HG03064 (cell line): ENCODE measurements around the gene RNF125.

Experiments used
- ATAC-seq: cut with Tn5 transposase; IDR thresholded peaks from one replicate; pipeline ENCODE4 v1.9.1; 2021; ENCODE audit warnings: low read depth; ENCODE audit not compliant: unreplicated experiment

RNF125 gene

DNA sequence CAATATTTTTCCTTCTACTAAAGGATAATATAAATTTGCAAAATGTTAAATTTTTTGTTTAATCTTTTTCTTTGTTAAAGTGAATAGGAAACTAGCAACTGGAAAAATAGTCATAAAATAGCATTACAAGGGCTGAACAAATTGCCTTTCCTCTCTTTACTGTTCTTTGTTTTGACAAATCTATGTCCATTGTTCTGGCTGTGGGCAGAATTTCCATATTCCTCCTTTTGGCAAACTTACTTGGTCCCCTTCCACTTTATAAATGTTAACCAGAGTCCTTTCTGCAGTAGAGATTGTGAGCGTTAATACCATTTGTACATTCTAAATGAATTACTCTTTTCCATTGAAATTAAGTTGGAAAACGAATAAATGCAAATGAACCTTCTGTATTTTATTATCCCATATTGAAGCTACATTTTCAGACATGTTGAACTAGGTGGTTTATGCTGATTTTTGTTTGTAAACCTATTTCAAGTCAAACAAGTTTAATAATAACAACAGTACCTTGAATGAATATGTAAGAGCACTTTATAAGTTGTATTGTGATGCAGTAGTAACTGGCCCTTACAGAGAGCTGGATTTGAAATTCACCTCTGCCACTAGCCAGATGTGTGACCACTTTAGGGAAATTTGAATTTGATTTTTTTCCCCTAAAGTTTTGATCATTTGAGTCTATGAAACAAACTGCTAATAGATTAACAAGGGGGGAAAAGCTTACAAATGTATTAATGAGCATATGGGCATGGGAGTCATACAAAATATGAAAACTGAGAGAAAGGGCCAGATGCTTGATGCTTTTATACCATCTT, 3.3 kb downstream of the RNF125 start:
- ATAC-seq, result no peak

DNA sequence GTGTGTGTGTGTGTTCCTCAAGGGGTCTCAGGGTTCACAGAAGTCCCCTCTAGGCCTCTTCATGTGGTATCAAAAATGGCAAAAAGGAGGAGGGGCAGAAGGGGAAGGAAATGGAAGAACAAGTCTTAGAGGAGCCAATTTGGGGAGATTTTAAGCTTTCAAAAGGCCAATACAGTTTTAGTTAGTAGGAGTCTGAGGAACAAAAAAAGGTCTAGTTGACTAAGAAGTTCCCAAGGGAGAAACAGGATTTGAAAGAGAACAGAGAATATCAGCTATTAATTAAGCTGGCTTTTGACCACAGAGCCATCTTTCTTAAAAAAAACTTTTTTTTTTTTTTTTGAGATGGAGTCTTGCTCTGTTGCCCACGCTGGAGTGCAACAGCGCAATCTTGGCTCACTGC, 7.1 kb downstream of the RNF125 start:
- ATAC-seq, result no peak

DNA sequence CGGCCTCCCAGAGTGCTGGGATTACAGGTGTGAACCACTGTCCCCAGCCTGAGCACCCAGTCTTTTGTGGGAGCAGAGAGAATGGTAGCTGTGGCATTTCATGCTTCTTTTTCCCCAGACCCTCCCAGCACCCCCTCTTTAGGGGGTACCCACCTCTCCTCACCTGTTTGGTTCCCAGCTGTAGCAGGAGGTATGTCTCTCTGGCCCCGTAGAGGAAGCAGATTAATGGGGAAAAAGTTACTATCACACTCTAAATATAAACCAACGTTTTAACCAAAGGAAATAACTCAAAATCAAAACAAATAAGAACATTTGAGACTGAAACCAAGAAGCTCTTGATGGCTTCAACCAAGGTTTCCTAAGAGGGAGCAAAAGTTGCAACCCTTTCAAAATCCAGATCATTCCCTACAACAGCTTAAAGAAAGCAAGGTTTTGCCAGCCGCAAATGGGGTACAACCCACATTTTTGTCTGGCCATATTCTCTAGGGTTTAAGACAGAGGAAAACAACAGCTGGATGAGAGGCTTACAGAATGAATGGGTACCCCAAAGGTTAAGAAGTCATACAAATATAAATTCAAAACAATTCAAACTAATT, 8.0 kb downstream of the RNF125 start:
- ATAC-seq, result no peak

DNA sequence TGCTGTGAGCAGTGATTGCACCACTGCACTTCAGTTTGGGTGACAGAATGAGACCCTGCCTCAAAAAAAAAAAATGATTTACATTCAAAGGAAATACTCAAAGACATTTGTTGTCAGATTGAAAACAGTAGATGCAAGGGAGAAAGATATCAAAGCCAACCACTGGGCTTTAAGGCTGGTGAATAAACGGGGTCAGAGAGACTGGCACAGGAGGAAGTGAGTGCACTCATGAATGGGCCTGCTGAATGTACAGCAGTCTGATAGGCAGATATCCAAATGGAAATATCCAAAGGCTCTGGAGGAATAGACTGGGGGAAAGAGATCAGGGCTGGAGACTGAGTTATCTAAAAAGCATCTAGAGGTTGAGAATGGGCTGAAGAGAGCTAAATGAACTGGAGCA, 10.9 kb downstream of the RNF125 start:
- no peak for ATAC-seq

DNA sequence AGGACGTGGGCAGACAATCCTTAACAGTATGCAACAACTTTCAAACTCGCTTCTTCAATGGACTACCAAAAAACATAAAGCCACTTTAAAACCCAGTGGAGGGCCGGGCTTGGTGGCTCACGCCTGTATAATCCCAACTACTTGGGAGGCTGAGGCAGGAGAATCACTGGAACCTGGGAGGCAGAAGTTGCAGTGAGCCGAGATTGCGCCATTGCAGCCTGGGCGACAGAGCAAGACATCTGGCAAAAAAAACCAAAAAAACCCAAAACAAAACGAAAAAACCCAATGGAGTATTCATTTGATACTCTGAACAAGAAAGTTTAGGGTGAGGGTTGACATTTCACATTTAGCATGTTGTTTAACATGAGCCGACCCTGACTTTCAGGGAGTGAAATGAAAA, 14.0 kb downstream of the RNF125 start:
- ATAC-seq, result no peak

DNA sequence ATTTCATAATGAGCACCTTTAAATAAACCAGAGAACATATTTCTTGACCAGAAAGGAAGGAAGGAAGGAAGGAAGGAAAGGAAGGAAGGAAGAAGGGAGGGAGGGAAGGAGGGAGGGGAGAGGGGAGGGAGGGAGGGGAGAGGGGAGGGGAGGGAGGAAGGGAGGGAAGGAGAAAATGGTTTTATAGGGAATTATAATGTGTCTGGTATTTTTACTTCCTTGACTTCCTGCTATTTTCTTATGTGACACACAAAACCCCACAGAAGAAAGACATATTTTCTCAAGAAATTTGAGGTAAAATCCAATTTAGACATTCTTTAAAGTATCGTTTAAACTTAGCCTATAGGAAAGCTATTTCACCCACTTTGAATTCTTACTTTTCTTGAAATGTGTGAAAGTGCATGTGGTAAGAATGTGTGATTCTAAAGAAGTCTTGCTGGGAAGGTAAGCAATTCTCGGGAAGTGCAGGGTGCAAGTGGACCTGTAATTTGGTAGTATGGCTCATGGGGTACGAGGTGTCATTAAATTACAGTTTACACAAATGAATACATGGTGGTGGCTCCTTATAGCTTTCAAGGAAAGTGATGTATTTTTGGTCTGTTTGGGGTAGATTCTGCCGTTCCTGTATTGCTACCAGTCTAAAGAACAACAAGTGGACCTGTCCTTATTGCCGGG, 18.0 kb downstream of the RNF125 start:
- ATAC-seq, result no peak

DNA sequence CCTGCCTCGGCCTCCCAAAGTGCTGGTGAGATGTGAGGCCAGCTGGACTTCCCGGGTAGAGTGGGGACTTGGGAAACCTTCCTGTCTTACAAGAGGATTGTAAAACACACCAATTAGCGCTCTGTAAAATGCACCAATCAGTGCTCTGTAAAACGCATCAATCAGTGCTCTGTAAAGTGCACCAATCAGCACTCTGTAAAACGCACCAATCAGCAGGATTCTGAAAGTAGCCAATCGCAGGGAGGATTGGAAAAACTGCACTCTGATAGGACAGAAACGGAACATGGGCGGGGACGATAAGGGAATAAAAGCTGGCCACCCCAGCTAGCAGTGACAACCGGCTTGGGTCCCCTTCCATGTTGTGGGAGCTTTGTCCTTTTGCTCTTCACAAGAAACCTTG, 19.0 kb downstream of the RNF125 start:
- ATAC-seq, result no peak

DNA sequence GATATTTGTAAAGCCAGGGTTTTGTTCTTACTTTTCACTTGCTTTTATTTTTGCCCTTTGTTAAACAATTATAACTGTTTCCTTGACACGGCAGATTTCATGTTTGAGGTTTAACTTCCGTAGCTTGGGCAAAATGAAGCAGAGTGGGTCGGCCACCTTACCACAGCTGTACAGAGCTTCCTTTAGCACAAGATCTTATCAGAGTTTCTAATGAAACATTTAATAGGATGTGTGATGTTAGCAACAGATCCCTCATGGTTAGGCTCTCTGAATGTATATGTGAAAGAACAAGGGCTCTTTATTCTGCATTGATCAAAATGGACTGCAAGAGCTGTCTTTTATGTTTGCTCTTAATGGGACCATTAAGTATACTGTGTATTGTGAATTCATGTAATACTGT, 22.3 kb downstream of the RNF125 start:
- no peak for ATAC-seq

DNA sequence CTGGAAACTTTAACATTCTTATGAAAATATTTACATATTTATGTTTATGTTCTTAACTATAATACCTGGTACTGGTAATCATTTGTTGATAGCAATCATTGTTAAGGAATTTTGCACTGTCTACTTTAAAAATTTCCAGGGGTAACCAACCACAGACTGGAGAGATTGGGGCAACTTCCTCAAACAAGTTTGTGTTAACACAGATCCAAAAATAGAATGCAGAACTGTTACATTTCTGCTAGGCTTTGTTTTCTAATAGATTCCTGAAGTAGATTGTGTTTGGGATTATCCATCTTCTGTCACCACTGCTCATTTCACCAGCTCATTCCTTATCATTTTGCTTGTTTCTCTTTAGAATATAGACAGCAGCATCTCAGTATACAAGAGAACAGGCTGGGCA, 23.7 kb downstream of the RNF125 start:
- ATAC-seq, result no peak

DNA sequence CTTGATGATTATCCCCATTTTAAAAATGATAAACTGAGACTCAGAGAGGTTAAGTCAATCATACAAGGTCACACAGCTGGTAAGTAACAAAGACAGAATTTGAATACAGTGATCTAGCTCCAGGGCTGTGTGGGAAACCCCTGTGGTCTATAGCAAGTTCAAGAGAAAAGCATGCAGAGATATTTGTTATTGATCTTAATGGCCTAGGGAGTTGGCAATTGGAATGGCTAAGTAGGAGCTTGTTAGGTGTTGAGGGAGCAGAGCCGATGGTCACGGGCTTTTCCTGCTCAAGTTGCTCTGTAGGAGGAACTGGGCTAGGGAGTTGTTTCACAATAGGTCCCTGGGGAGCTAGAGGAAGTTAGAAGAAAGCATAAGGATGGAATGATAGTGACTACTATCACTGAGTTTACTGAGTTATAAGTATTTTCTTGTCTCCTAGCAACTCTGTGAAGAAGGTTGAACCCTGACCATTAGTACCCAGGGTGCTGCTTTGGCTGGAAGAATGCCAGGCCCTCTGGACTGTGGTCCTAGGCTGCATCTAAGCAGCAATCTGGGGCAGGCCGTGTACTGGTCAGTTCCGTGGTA, 30.0 kb downstream of the RNF125 start:
- ATAC-seq, result no peak

DNA sequence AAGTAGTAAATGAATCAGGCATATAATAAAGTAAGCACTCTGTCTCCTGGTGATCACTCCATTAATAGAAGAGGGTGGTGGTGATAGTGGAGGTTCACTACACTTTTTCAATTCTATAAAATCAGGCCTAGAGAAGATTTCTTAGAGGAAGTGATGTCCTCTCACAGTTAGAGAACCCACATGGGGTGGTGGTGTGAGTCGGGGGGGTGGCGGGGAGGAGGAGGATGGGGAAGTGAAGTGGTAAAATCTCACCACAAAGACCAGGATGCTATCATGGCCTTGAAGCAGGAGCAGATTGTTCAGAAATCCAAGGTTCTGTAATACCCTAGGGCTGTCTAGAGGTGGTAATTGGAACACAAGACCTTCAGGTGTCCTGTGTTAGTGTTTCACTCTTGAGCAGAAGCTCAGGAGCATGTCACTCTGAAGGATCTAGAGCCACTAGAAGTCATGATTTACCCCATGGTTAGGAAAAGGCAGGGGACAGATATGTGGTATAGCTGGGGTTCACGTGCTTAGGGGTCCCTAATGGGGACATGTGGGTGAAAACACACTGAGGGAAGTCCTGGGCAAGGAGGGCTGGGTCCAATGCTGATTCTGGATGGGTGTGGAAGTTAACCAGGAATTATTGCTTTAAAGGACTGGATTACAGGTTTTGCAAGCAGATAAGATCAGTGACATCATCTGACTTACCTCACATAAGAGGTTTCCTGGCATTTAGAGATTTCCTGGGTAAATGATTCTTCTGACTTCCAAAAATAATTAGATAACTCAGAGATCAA, 31.0 kb downstream of the RNF125 start:
- ATAC-seq, result no peak

DNA sequence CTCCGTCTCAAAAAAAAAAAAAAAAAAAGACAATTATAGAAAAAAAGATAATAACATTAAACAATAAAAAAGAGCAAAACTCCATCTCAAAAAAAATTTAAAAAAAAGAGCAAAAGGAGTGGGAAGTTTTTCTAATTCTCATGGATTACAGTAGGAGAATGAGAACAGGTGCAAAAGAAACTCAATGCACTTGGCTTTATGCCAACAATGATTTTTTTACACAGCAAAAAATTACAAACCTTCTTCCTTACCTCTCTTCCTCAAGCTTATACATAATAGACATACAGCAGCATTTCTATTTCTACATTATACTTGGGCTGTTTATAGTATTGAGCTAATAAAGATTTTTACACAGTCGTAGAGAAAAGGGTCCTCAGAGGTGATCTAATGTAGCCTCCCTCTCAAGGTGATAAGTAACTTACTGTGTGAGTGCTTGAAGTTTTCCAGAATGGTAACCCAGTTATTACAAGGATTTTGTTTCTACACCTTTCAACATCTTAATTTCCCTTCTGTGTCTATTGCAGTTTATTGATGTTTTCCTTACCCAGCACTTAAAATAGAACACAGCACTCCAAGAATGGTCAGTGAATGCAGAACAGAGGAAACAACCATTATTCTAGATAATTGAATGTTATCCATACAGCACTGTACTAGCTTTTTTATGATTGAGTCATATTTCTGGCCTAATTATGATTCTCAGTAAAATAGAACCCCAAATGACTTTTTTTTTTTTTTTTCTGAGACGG, 38.2 kb downstream of the RNF125 start:
- ATAC-seq, result no peak

DNA sequence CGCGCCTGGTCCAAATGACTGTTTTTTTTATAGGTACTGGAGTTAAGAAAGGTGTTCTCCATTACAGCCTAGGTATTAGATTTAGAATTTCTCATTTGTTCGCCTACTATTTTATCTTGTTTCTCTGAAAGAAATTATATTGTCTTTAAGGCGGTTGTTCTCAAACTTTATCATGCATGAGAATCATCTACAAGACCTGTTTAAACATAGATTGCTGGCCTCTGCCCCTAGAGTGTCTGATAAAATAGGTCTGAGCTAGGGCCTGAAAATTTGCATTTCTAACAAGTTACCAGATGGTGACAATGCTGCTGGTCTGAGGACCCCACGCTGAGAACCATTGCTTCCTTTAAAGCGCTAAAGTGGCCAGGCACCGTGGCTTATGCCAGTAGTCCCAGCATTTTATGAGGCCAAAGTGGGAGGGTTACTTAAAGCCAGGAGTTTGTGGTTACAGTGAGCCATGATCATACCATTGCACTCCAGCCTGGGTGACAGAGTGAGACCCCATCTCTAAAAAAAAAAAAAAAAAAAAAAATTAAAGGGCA, 39.1 kb downstream of the RNF125 start:
- no peak for ATAC-seq

DNA sequence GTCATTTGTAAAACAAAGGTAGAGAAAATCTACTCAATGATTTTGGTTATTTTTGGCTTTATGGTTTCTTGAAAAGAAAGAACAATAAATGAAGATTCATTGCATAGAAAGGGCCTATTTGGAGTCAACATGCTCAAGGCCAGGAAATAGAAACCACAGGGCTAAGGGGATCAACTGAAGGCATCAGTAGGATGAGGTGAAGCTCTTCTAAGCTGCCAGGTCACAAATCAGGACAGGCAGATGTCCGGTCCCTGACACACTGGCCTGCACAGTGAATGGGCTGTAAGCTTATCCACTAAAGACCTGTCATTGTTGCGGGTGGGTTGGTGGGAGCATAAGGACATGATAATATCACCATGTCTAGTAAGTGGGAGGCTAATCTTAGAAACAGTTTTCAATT, 41.4 kb downstream of the RNF125 start:
- no peak for ATAC-seq

DNA sequence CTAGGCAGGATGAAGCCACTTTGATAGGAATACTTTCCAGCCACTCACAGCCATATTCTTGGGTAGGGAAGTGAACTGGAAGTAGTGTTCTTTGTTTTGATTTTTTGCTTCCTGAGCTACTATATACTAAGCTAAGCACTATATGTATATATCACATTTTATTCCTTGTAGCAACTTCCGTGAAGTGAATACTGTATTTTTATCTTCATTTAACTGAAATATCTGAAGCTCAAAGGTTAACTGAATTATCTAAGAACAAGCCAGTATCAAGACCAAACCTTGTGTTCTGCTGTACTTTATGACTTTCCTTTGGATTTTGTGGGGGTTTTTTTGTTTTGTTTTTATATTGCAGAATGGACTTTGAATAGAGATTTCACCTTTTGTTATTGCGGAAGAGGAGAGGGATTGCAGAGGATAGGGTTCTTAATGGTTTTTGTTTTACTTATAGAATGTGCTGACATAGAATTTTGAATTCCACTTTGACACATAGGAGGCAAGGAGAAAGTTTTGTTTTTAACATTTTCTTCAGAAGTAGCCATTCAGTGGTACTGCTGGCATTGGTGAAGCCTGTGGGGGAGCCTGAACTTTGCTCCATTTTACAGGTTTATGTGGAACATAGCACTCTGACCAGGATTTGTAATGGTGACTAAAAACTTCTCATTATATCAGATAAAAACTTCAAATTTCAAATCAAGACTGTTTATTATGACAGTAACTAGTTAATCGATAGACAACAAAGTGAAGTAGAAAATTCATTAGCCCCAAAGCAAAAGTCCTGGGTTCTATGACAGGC, 48.9 kb downstream of the RNF125 start:
- ATAC-seq, result no peak

DNA sequence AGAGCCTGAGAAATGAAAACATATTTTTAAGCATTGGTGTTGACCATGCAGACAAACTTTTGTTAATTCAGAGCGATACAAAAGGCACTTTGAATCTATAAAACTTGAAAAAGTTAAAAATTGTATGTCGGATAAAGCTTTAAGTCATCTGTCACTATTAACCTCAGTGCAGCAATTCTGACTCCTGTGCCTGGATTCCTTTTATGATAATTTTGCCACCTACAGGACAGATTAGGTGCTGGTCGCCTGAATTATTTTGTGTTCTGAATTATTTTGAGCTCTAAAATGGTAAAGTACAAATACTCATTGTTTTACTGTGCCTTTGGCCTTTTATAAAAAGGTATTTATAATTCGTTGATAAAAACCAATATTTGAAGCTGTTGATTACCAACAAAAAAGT, 53.7 kb downstream of the RNF125 start:
- ATAC-seq, result no peak

DNA sequence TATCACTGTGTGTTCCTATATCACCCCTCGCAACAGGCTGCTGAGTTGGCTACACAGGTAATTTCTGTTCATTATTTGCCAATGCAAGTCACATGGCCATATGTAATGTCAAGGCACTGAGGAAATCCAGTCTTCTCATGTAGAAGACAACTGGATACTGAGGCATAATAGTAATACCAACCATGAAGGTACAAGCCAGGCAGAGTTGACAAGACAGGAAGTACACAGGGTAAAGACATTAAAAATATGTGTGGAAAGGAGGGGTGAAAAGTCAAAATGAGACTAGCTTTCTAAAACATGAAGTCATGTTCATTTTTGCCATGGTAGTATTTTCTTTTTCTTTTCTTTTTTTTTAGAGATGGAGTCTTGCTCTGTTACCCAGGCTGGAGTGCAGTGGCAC, 55.6 kb downstream of the RNF125 start:
- no peak for ATAC-seq

DNA sequence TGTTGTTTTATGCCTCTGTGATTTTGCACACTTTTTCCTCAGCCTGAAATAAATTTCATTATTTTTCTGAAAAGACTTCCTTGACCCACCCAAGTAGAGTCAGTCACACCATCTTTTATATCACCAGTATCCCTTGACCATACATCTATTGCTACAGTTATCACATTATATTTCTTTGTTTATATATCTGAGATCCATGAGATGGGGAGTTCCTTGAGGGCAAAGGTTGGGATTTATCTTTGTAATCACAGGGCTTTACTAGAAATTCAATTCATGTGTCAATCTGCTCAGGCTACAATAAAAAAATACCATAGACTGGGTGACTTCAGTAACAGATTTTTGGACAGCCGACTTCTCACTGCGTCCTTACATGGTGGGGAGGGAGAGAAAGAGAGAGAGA, 60.2 kb downstream of the RNF125 start:
- ATAC-seq, result no peak

DNA sequence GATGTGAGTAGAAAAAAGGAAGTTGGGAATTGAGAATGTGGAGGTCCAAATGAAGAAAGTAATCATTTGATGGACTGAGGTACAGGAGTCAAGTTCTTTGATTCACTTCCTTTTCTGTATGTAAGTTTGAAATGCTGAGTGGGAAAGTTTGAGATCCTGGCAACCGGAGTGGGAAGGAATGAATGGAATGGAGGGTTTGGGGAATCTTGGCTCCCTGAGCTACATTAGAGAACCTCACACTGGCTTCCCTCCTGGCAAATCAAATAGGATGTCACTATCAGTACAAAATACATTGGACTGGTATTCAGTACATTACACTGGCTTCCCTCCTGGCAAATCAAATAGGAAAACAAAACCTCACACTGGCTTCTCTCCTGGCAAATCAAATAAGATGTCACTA, 63.3 kb downstream of the RNF125 start:
- ATAC-seq, result no peak
